Measurements from ENCODE around the gene ZFAND3. TPM values are rescaled to one million over a fixed set of nuclear protein-coding genes. Genes with fewer than 3 reads are reported as not detected.
A peak's percentile ranks its signal among the peaks of the same experiment; 100 is the strongest.

The ZFAND3 gene
- total and polyA plus RNA-seq, 10 of the 15 experiments (the other 5 are each of a cell fraction or from before 2014, with no cell fraction given): 0.90 to 34.4 (median 16.3) TPM

DNA sequence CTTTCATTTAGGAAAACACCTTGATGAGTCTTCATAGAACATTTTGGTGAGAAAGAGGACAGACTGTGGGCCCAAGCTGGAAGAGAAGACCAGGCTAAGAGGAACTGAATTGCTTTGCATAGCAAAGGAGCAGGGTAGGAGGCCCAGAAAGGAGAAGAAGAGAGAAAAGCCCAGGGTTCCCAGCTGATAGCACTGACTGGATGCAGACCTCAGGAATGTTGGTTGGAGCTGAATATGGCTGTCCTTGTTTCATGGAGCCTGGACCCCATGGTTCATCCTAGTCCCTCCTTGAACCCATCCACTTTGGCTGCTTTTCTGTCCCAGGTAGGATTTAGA is 18.0 kb upstream of the ZFAND3 start (continued):
- no peak for TF ChIP-seq MEF2B (IDR thresholded peaks at IDR 0.05; ENCODE audit: partially characterized antibody, poor library complexity, severe bottlenecking)

DNA sequence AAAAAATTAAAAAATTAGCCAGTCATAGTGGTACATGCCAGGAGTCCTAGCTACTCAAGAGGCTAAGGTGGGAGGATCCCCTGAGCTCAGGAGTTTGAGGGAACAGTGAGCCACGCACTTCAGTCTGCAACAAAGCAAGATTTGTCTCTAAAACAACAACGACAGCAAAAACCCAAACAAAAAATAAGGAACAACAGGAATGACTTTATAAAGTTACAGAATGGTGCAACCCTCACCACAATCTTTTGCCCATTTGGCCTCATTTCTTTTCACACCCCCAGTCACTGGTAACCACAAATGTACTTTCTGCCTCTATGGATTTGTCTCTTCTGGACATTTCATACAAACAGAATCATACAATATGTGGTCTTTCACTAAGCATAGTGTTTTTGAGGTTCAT is 16.7 kb upstream of the ZFAND3 start:
- no peak for ATAC-seq
- H3K4me3 ChIP-seq: no peak overlapping the region

More for the DNA sequence above, 16.7 kb upstream of the ZFAND3 start:
- in situ Hi-C loops (cut with MboI): no loop called here
- DNase-seq (ENCODE audit: low read depth, low spot score) (no peak), FAIRE-seq (peak; percentile 66)
- no peaks in the 10 kb centered on the region for H3K9me3 ChIP-seq (replicated peaks; ENCODE audit: control insufficient read depth, insufficient read depth, low read length)
- CTCF ChIA-PET: no interaction called here
- H3K27me3 ChIP-seq (replicated peaks in 1 of 2; ENCODE audit: control insufficient read depth in 2 of 2, insufficient read depth in 2 of 2, low read length in 1 of 2): no peaks in the 10 kb centered on the region; a peak in 1 of 4 replicates
- BruUV-seq (replicated peaks): no TSS peak
- POLR2A ChIA-PET: interaction anchor here (0.6 kb wide), 1 partner anchor 197 kb away, joined by 3 read pairs; no protein-coding TSS in a partner anchor
- RAD21 ChIA-PET (ENCODE audit: unreplicated experiment): no interaction called here
- no peaks in the 10 kb centered on the region for H3K36me3 ChIP-seq (ENCODE audit: control insufficient read depth in 2 of 2, insufficient read depth in 2 of 2, low read length in 1 of 2)
- H3K9ac ChIP-seq (ENCODE audit: control insufficient read depth, insufficient read depth, low read length): no peak overlapping the region
- SMC1A ChIA-PET (ENCODE audit: uncharacterized antibody, unreplicated experiment): interaction anchor here (1.3 kb wide), 1 partner anchor 15 kb away, joined by 4 read pairs; no protein-coding TSS in a partner anchor
- H3K79me2 ChIP-seq (ENCODE audit: control insufficient read depth, insufficient read depth, low read length): no peaks in the 10 kb centered on the region
- WGBS (ENCODE audit: insufficient coverage, insufficient replicate concordance, low lambda C conversion rate, missing lambda C conversion rate): 91% methylated on average over 2 of the region's 2 CpGs
- intact Hi-C loops (cut with micrococcal nuclease; ENCODE audit: unreplicated experiment): no loop called here
- no peak overlapping the region for H3K4me2 ChIP-seq (ENCODE audit: control insufficient read depth, insufficient read depth)
- no peaks in the 10 kb centered on the region for H4K20me1 ChIP-seq (ENCODE audit: control insufficient read depth, insufficient read depth)
- TF ChIP-seq, protein P1, sequence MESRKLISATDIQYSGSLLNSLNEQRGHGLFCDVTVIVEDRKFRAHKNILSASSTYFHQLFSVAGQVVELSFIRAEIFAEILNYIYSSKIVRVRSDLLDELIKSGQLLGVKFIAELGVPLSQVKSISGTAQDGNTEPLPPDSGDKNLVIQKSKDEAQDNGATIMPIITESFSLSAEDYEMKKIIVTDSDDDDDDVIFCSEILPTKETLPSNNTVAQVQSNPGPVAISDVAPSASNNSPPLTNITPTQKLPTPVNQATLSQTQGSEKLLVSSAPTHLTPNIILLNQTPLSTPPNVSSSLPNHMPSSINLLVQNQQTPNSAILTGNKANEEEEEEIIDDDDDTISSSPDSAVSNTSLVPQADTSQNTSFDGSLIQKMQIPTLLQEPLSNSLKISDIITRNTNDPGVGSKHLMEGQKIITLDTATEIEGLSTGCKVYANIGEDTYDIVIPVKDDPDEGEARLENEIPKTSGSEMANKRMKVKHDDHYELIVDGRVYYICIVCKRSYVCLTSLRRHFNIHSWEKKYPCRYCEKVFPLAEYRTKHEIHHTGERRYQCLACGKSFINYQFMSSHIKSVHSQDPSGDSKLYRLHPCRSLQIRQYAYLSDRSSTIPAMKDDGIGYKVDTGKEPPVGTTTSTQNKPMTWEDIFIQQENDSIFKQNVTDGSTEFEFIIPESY (IDR thresholded peaks at IDR 0.05): no peak
- TF ChIP-seq FOS (IDR thresholded peaks at IDR 0.05; ENCODE audit: borderline replicate concordance, extremely low read depth, insufficient read length): no peak
- TF ChIP-seq FOXK2 (IDR thresholded peaks at IDR 0.05): no peak
- TF ChIP-seq EZH2 (IDR thresholded peaks at IDR 0.05; ENCODE audit: borderline replicate concordance, control insufficient read depth, low read depth, low read length): no peak
- TF ChIP-seq SP1 (IDR thresholded peaks at IDR 0.05; ENCODE audit: low read depth, low read length): no peak
- no peak for TF ChIP-seq RELA (IDR thresholded peaks at IDR 0.05; ENCODE audit: borderline replicate concordance, partially characterized antibody)
- H3K27ac ChIP-seq (ENCODE audit: control insufficient read depth, insufficient read depth): no peak overlapping the region
- H3K4me1 ChIP-seq (ENCODE audit: control insufficient read depth, insufficient read depth, low read length): no peaks in the 10 kb centered on the region
- no peak overlapping the region for H2AFZ ChIP-seq (ENCODE audit: control insufficient read depth, low read depth, low read length)
